ENCODE measurements around the gene IL17RE. TPM values are rescaled to one million over a fixed set of nuclear protein-coding genes. Genes with fewer than 3 reads are reported as not detected.

Gene IL17RE
- total RNA-seq, 1 experiment from 2014 or later = 0.30 TPM

- Histone ChIP-seq H3K36me3 (no peaks in the 10 kb centered on the region), H3K27me3 (no peaks in the 10 kb centered on the region), H3K9me3 (no peaks in the 10 kb centered on the region), H3K4me3 (no peak overlapping the region)
- no peak for DNase-seq
Observed at GRCh38 chr3:9914559-9915253, 12.1 kb downstream of the IL17RE start.

DNA sequence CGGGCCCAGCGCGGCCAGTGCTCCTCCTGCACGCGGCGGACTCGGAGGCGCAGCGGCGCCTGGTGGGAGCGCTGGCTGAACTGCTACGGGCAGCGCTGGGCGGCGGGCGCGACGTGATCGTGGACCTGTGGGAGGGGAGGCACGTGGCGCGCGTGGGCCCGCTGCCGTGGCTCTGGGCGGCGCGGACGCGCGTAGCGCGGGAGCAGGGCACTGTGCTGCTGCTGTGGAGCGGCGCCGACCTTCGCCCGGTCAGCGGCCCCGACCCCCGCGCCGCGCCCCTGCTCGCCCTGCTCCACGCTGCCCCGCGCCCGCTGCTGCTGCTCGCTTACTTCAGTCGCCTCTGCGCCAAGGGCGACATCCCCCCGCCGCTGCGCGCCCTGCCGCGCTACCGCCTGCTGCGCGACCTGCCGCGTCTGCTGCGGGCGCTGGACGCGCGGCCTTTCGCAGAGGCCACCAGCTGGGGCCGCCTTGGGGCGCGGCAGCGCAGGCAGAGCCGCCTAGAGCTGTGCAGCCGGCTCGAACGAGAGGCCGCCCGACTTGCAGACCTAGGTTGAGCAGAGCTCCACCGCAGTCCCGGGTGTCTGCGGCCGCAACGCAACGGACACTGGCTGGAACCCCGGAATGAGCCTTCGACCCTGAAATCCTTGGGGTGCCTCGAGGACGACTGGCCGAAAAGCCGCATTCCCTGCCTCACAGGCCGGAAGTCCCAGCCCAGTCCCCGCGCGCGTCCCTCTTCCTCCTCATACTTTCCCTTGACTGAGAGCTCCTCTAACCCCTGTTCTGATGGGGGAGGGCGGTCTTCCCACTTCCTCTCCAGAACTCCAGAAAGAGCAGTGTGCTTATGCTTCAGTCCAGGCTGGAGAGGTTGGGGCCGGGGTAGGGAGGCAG, 12.8 kb downstream of the IL17RE start:
- Histone ChIP-seq H3K4me3 (peak overlapping the region; percentile 40), H3K27me3 (no peaks in the 10 kb centered on the region), H3K36me3 (no peaks in the 10 kb centered on the region), H3K9me3 (no peaks in the 10 kb centered on the region)
- peak; percentile 64 for DNase-seq

DNA sequence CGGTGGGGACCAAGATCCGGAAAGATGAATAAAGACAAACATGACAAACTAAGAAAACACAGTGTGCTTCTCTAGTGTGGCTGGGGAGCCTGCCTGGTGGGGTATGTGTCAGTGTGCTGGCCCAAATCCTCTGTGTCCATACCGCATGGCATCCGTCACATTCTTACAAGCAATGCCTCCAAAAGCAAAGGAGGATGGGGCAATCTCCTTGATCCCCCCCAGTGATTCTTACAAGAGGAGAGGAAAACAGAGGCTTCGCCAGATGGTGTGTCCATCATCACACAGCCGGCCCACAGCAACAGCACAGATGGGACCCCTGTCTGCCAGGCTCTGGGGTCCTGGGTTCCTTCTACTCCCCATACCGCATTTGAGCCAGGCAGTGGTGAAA, 13.7 kb downstream of the IL17RE start:
- DNase-seq = peak; percentile 19
- H3K27me3 ChIP-seq = no peaks in the 10 kb centered on the region
- no peaks in the 10 kb centered on the region for H3K36me3 ChIP-seq
- no peaks in the 10 kb centered on the region for H3K9me3 ChIP-seq
- H3K4me3 ChIP-seq = peak overlapping the region; percentile 35

DNA sequence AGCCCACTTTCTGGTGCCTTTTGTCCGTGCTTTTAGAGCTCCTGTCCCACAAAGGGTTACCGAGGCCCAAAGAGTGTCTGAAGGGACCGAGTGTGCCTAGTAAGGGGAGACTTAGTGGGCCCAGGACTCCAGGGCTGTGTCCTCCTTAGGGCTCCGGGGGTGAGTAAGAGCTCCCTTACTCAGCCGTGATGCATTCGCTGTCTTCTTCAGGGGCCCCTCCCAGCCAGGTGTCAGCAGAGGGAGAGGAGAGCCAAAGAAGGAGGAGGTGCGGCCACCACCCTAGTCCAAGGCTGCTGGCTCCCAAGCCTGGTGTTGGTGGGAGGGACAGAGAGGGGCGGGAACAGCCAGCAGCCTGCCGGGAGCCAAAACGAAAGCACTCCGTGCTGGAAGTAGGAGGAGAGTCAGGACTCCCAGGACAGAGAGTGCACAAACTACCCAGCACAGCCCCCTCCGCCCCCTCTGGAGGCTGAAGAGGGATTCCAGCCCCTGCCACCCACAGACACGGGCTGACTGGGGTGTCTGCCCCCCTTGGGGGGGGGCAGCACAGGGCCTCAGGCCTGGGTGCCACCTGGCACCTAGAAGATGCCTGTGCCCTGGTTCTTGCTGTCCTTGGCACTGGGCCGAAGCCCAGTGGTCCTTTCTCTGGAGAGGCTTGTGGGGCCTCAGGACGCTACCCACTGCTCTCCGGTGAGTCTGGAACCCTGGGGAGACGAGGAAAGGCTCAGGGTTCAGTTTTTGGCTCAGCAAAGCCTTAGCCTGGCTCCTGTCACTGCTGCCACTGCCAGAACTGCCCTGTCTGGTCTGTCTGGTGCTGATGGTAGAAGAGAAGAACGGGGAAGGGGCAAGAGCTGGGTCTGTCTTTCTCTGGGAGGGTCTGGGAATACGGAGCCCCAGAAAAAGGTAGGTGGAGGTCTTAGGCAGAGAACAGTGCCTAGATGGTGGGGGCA, 14.4 kb downstream of the IL17RE start, which contains the start of gene IL17RC:
Gene IL17RC, plus strand, starts transcription at position 365 of the 947 bp plus-strand sequence. Its CDS starts 218 bp downstream, at position 583.
- DNase-seq = peak; percentile 91
- H3K4me3 ChIP-seq = peak within 1 kb of the TSS; percentile 40
- H3K36me3 ChIP-seq = no peaks in the 10 kb centered on the region
- H3K27me3 ChIP-seq = no peaks in the 10 kb centered on the region
- H3K9me3 ChIP-seq = no peaks in the 10 kb centered on the region

DNA sequence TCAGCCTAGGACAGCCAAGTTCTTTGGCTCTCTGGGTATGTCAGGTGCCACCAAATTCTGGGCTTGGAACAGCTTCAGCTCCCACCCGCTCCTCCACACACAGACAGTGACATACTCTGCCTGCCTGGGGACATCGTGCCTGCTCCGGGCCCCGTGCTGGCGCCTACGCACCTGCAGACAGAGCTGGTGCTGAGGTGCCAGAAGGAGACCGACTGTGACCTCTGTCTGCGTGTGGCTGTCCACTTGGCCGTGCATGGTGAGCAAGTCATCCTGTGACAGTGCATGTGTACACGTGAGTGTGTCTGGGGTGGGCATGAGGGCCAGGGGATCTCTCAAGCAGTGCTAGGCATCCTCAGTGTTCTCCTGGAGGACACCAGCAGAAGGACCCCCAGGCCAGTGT, 15.2 kb downstream of the IL17RE start:
- no peak overlapping the region for H3K4me3 ChIP-seq

DNA sequence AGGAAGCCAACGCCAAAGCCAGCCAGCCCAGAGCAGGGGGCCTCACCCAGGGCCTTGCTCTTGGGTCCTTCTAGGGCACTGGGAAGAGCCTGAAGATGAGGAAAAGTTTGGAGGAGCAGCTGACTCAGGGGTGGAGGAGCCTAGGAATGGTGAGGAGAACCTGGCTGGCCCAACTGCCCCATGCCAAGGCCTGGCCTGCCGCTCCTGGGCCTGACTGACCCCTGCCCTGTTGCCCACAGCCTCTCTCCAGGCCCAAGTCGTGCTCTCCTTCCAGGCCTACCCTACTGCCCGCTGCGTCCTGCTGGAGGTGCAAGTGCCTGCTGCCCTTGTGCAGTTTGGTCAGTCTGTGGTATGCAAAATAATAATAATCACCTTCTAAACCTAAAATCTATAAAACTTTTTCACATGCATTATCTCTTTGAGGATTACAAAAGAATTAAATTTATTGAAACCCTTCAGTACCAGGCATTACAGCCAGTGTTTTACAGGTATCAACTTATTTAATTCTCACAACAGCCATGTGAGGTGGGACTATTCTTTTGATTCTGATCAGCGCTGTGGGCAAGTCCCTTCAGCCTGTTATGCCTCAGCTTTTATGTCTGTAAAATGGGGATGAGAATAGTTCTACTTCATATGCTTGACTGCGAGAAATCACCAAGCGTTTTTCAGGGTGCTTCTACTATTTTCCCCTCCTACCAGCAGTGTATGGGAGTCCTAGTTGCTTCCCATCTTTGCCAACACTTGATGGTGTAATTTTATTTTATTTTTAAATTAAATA, 15.8 kb downstream of the IL17RE start:
- H3K27me3 ChIP-seq = no peaks in the 10 kb centered on the region
- H3K36me3 ChIP-seq = no peaks in the 10 kb centered on the region
- no peak overlapping the region for H3K4me3 ChIP-seq
- DNase-seq = no peak
- no peaks in the 10 kb centered on the region for H3K9me3 ChIP-seq

More for the DNA sequence above, 15.2 kb downstream of the IL17RE start:
- Histone ChIP-seq H3K36me3 (no peaks in the 10 kb centered on the region), H3K27me3 (no peaks in the 10 kb centered on the region), H3K9me3 (no peaks in the 10 kb centered on the region)
- DNase-seq = no peak

- DNase-seq = no peak
- Histone ChIP-seq H3K4me3 (no peak overlapping the region), H3K36me3 (no peaks in the 10 kb centered on the region), H3K9me3 (no peaks in the 10 kb centered on the region), H3K27me3 (no peaks in the 10 kb centered on the region)
Observed at GRCh38 chr3:9928158-9928557, 25.5 kb downstream of the IL17RE start.

- no peaks in the 10 kb centered on the region for H3K9me3 ChIP-seq
- DNase-seq = no peak
Observed at GRCh38 chr3:9930804-9931418, 28.3 kb downstream of the IL17RE start.

DNA sequence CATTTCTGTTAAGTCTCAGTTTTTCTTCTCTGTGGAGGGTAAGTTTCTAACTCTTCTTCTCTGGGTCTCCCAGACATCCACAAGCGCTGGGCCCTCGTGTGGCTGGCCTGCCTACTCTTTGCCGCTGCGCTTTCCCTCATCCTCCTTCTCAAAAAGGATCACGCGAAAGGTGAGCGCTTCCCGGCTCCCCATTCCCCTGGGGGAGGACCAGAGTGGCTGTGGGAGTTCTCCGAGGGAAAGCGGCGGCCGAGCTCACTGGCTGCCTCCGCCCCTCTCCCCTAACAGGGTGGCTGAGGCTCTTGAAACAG, 29.8 kb downstream of the IL17RE start:
- Histone ChIP-seq H3K36me3 (no peaks in the 10 kb centered on the region; the same call in 1 of the 2 replicates), H3K27me3 (no peaks in the 10 kb centered on the region), H3K4me3 (peak overlapping the region; percentile 78), H3K9me3 (no peaks in the 10 kb centered on the region)
- no peak for DNase-seq

More at GRCh38 chr3:9930804-9931418, 28.3 kb downstream of the IL17RE start:
- Histone ChIP-seq H3K36me3 (no peaks in the 10 kb centered on the region), H3K27me3 (no peaks in the 10 kb centered on the region), H3K4me3 (no peak overlapping the region)

DNA sequence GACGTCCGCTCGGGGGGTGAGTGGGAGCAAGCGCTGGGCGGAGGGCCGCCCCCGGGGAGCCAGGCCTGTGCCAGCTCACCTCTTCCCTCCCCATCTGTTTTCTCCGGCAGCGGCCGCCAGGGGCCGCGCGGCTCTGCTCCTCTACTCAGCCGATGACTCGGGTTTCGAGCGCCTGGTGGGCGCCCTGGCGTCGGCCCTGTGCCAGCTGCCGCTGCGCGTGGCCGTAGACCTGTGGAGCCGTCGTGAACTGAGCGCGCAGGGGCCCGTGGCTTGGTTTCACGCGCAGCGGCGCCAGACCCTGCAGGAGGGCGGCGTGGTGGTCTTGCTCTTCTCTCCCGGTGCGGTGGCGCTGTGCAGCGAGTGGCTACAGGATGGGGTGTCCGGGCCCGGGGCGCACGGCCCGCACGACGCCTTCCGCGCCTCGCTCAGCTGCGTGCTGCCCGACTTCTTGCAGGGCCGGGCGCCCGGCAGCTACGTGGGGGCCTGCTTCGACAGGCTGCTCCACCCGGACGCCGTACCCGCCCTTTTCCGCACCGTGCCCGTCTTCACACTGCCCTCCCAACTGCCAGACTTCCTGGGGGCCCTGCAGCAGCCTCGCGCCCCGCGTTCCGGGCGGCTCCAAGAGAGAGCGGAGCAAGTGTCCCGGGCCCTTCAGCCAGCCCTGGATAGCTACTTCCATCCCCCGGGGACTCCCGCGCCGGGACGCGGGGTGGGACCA, 30.4 kb downstream of the IL17RE start:
- Histone ChIP-seq H3K4me3 (peak overlapping the region; percentile 78), H3K36me3 (no peaks in the 10 kb centered on the region; the same call in 1 of the 2 replicates), H3K9me3 (no peaks in the 10 kb centered on the region), H3K27me3 (no peaks in the 10 kb centered on the region)
- DNase-seq = peak; percentile 83

DNA sequence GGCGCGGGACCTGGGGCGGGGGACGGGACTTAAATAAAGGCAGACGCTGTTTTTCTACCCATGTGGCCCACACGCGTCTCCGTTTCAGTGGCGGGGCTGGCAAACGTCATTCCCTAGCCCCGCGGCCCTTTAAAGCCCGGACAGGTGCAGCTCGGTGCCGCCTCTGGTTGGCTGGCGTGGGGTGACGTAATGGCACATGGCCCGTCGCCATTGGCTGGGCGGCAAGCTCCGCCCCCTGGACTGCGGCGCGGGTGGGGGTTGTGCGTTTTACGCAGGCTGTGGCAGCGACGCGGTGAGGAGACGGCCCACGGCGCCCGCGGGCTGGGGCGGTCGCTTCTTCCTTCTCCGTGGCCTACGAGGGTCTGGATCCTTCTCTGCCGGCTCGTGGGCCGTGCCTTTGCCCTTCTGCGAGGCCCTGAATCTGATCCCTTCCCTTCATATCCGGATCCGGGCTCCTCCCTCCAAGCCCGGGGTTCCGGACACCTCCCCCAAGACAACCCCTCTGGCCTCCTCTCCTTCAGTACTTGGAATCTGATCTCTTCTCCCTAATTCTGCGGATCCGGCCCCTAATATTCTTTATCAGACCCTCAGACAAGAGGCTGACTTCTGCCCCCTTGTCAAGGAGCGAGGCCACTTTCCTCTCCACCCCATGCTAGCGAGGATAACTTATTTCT, 31.1 kb downstream of the IL17RE start, which contains the start of gene CRELD1:
Gene CRELD1, plus strand, starts transcription at position 274 of the 674 bp plus-strand sequence. CDS start 605 bp downstream, outside the sequence.
- no peaks in the 10 kb centered on the region for H3K9me3 ChIP-seq
- peak; percentile 92 for DNase-seq
- H3K27me3 ChIP-seq = no peaks in the 10 kb centered on the region
- H3K36me3 ChIP-seq = no peaks in the 10 kb centered on the region; the same call in 1 of the 2 replicates
- H3K4me3 ChIP-seq = peak within 1 kb of the TSS; percentile 78

- Histone ChIP-seq H3K9me3 (no peaks in the 10 kb centered on the region), H3K36me3 (no peaks in the 10 kb centered on the region; the same call in 1 of the 2 replicates), H3K4me3 (peak overlapping the region; percentile 78), H3K27me3 (no peaks in the 10 kb centered on the region)
- no peak for DNase-seq
Observed at GRCh38 chr3:9934235-9934621, 31.6 kb downstream of the IL17RE start.

- no peak for DNase-seq
- Histone ChIP-seq H3K27me3 (no peaks in the 10 kb centered on the region), H3K9me3 (no peaks in the 10 kb centered on the region), H3K4me3 (no peak overlapping the region), H3K36me3 (no peaks in the 10 kb centered on the region; the same call in 1 of the 2 replicates)
Observed at GRCh38 chr3:9934993-9935392, 32.3 kb downstream of the IL17RE start.

GRCh38 chr3:9935966-9936510, 33.4 kb downstream of the IL17RE start:
- no peaks in the 10 kb centered on the region for H3K27me3 ChIP-seq
- no peak overlapping the region for H3K4me3 ChIP-seq
- H3K36me3 ChIP-seq = no peaks in the 10 kb centered on the region; the same call in 1 of the 2 replicates
- no peak for DNase-seq
- H3K9me3 ChIP-seq = no peaks in the 10 kb centered on the region
